GM21360 (cell line): Measurements from ENCODE around the gene PPP2R5E.

Source experiments
- ATAC-seq: cut with Tn5 transposase; IDR thresholded peaks from one replicate; pipeline ENCODE4 v1.9.1; 2021; ENCODE audit warnings: mild to moderate bottlenecking, moderate library complexity; ENCODE audit not compliant: unreplicated experiment

PPP2R5E gene

DNA sequence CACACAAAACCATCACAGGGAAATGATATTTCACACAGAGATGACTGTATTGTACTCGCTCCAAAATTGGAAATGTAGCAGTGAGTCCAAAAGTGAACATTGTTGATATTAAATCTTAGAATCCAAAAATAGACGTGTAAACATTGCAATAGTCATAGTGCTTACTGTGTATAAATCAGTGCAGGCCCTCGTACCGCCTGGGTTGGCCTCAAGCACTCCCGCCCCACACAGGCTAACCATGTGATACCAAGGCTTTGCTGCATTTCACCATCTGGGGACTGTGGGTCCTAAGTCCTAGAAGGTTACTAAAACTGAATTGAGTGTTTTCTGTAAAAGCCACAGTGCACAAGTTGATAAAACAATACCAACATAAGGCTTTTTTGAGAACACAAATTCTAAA, 107.3 kb downstream of the PPP2R5E start:
- no peak for ATAC-seq

DNA sequence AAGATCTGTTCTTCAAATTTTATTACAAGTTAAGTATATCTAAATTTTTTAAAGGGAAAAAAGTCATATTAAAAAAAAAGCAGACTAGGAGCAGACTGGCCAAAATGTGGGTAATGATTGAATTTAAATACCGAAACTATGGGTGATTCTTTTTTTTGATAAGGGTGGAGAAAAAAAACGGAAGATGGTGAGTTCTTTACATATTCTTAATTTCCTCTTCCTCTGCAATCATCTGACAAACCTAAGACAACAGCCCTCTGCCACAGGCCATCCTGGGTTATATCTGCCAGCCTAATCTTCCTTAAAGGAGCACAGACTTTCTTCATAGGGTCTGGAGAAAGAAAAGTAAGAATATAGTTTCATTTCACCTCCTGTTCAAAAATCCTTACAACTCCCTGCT, 108.0 kb downstream of the PPP2R5E start:
- no peak for ATAC-seq

DNA sequence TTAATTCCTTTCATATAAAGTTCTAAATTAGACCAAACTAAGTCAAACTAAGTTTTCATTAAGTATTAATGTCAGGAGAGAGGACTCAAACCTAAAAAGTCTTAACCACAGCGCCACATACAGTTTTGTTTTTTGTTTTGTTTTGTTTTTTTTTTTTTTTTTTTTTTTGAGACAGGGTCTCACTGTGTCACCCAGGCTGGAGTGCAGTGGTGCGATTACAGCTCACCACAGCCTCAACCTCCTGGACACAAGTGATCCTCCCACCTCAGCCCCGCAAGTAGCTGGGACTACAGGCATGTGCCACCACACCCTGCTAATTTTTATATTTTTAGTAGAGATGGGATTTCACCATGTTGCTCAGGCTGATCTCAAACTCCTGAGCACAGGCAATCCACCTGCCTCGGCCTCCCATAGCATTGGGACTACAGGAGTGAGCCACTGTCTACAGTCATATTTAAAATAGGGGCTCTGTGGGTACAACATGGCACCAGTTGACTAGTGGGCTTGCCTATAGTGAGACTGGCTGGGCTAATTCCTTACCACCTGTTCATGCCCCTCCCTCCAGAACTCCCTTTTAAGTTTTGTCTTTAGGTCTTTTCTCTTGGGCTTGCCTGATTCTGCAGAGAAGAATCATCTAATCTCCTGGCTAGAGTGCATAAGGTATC, 110.2 kb downstream of the PPP2R5E start:
- ATAC-seq = no peak

DNA sequence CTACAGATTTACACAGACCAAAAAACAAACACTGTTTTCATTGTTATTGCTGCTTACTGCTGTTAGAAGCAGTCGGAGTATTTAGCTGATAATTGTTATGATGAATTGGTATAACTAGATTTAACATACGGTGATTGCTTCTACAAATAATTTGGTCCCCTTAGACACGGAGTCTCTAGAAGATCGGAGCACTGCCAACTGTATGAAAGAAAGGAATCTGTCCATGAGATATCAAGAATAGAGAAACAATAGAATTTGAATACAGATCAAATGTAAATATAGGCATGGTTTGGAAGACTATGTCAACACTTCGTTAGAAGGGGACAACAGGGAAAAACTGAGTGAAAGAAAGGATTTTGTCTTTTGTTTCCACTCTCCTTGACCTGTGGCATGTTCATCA, 110.9 kb downstream of the PPP2R5E start:
- ATAC-seq = no peak

DNA sequence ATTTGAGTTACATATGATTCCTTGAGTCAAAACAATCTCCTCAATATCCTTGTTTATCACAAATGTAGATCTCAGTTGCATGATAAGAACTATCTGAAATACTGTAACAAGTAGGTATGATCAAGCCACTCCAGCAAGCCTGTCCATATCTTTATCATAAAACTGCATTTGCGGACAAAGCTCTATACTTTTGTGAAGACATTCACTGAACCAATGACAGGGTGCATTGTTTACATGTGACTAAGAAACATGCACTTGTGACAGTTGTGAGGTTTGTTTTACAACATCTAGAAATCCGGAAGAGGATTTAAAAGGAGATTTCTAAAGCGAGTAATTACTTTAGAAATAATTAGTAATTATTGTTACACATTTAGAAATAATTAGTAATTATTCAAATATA, 111.7 kb downstream of the PPP2R5E start:
- ATAC-seq = no peak

DNA sequence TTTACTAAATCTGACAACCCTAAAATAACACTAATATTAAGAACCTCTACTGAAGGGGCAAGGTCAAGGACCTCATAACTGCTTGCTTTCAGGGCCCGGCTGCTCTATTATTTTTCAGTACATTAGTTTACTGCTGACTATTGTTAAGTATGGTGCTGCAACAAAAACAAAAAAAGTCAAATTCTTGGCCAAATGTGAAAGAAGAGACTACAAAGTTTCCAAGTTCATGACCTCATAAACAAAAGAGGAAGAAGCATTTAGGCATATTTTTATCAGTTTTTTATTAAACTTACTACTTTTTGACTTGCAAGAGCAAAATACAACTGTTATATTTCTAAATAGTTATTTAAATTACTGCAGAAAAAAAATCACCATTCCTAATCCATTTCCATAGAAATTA, 114.7 kb downstream of the PPP2R5E start:
- no peak for ATAC-seq

DNA sequence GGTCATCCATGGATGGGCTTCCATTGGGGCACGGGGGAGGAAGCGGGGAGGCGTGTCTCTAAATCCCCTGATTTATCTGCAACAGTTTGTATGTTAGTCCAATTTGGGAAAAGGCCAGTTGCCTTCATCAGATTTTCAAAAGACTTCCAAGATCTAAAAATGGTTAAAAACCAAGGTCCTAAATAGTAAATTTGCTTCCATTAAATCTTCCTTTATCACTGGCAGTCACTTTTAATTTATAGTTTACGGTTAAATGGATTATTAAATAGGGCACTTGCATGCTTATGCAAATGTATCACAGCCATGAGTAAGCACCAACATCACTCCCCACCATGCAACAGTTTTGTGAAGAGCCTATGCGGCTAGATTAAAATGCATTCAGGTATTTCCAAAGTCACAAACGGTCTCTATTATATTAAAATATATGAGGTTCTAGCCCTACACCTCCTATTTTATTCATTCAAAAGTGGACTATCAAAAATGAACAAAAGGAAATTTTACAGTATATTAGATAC, 116.3 kb downstream of the PPP2R5E start:
- ATAC-seq = no peak

DNA sequence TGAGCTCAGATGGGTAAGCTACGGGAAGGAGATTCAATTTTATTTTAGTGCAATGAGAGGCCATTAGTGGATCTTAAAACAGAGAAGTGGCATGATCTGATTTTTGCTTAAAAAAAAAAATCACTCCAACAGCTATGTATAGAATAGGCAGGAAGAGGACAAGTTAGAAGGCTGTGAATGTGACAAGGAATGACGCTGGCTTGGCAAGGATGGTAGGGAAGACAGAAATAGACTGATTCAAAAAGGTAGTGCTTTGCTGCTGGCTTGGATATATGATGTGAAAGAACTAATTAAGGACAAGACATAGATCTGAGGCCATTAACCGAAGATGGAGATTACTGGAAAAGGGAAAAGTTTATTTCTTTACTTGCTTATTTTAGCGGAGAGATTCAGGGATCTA, 119.3 kb downstream of the PPP2R5E start:
- no peak for ATAC-seq

DNA sequence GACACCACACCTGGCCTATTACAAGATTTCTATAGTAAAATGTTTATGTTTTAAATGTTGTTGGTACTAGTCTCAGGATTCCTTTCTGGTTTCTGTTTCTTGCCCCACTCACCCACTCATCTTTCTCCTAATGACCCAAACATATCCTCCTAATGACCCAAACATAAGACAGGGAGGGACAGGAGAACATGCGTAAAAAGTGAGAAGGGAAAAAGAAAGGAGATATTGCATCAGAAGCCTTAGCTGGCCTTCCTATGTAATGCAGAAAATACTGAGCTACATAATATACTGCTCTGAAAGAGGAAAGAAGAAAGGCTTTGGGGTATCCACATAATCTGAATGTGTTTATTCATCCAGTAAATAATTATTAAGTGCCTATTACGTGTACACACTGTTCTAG, 119.8 kb downstream of the PPP2R5E start:
- no peak for ATAC-seq

DNA sequence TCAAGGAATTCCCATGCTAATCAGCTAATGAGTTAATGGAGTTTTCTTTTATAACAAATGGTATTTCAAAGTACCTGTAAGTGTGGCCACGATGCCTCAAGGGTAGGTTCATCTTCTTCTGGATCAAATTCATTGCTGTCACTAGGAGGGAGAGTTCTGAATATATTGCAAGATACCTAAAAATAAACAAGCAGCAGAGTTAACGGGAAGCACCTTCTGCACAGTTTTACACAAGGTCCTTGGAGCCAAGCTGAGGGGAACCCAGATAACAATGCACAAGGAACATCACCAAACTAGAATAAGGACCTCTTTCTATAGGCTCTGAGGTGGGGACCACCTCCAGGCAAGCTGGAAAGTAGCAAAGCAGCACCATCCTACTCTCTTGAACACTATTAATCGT, 121.3 kb downstream of the PPP2R5E start:
- no peak for ATAC-seq

DNA sequence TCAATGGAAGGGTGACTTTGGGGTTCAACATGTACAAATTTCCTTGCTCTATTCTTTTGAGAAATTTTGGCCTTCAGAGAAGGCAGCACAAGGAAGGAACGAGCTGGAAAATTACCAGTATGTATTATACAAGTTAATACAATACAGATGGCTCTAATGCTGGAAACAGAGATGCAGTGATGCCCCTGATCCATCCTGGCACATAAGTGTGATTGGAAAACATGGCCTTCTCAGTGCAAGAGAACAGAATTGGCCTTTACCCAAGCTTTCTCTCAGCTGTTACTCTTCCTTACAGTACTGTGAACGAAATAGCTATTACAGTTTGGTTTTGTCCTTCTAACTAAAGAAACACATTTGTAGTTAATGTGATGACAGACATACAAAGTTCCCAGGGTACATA, 122.0 kb downstream of the PPP2R5E start:
- no peak for ATAC-seq

DNA sequence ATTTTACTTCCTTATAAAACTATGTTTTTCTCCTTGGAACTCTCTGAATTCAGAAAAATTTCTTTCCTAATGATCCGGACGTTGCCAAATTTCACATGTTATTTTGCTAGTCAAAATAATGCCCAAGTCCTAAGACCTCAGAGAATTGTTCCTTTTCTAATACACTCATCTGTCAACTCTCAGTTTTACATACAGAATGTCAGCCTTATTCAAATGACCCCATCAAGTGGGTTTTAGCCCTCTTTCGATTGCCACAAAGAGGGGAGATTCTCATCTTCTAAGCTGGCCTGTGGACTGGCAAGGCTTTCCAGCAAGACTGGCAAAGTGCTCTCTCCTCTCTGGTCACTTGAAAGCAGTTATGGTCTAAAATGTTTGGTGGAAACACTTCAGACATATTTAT, 125.2 kb downstream of the PPP2R5E start:
- no peak for ATAC-seq

DNA sequence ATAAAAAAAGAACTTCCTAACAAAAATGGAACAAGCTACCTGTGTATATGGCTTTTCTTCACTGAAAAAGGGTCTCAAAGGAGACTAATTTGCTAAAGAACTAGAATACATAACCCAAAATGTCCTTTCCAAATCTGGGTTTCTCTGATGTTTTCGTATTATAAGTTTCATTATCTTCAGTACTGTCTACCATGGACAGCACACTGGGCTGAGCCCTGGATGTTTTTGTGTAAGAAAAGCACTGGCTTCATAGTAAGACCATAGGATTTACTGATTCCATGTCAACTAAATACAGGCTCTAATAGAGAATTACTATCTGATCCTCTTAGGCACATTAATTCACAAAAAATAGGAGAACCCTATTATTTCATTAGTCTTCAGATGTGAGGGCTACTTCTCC, 130.2 kb downstream of the PPP2R5E start:
- ATAC-seq = no peak

DNA sequence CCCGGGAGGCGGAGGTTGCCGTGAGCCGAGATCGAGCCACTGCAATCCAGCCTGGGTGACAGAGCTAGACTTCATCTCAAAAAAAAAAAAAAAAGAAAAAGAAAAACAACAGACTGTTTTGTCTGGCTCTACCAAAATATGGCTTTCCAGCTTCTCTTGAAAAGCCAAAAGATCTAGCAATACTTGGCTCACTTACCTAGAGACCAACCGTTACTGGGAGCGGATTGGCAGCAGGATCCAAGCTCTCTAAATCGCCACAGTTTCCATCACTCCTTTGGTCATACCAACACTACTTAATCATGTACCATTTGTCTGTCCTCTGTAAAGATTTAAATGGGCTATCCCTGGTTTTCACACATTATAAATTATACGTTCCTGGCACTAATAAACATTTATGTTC, 136.8 kb downstream of the PPP2R5E start:
- ATAC-seq = no peak

DNA sequence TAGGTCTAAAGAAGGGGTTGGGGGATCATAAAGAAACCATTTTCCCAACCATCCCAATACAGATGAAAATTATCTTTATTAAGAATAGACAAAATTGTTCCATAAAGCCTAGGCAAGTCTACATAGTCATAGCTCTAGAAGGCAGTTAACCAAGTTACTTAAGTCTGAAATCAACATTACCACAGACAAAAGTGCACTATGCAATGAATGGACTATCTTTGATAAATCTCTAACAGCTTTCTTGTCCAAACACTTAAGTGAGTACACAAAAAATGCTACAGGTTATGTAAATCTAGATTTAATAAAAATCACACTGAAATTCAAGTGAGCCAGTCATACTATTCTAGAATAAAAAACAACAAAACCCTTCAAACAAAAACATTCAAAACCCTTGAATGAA, 137.5 kb downstream of the PPP2R5E start:
- no peak for ATAC-seq

DNA sequence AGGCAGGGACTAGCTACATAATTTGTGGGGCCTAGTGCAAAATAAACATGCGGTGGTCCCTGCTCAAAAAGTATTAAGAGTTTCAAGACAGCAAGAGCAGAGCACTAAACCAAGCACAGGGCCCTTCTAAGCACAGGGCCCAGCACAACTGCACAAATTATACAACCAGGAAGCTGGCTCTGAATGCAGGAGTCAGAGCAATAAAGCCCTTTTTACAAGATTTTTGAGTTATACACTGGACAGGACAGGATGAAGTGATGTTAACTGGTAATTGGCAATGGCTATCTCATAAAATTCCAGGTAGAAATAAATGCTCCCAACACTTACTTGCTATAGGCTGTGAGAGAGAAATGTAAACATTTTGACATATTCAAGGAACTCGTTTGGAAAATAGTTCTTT, 138.3 kb downstream of the PPP2R5E start:
- ATAC-seq = no peak

DNA sequence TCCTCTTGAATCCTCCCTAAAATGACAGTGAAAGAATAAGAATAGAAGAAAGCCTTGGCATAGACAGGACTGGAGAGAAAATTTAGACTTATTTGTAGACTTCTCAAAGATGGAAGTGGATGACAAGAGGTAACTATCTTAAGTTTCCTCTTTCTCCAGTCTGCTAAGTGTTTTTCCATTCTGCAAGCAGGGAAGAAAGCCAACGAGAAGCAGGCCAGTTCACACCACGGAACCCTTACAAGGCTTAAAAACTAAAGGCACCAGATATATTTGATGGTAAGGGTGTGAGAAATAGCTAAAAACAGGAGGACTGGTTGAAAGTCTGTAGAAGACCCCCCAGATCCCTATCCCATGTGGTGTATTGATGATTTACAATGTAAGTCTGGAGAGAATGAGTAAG, 141.5 kb downstream of the PPP2R5E start:
- ATAC-seq = no peak

DNA sequence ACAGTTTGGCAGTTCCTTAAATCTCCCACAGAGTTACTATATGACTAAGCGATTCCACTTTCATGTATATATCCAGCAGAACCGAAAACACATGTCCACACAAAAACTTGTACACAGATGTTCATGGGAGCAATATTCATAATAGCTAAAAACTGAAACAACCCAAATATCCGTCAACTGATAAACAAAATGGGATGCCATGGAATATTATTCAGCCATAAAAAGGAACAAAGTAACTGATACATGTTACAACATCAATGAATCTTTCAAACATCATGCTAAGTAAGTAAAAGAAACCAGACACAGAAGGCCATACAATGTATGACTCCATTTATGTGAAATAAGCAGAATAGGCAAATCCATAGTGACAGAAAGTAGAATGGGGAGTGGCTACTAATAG, 144.2 kb downstream of the PPP2R5E start:
- ATAC-seq = no peak

DNA sequence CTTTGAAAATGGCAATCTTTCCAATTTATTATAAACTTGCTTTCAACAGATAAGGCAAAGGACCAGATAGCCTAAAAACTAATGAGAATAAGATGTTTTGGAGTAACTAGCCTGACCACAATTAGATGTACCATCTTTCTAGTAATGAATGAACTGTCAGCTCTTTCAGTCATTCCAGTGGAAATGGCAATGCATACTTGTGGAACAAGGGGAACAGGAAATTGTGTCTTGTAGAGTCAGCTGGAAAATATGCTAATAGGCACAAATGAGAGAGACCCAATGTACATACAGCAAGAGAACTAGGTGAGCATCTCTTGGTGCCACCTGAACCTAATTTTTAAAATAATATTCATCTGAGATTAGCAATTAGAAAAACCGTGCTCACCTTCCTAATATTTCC, 148.3 kb downstream of the PPP2R5E start:
- no peak for ATAC-seq

DNA sequence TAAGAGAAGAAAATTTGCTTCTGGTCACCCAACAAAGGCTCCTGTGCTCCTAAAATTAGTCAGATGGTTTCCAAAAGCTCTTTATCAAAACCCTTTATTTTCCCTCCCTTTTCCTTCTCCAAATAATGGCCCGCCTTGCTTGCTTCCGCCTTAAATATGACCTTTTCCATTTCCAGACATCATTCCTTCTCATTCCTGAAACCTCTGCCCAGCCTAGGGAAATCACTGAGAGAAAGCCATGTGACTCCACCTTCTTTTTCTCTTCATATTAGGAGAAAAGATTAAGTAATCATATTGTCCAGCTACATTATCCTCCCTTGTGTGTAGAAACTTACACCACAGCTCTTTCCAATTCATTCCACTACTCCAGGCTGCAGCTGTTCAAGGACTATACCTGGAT, 148.7 kb downstream of the PPP2R5E start:
- no peak for ATAC-seq

DNA sequence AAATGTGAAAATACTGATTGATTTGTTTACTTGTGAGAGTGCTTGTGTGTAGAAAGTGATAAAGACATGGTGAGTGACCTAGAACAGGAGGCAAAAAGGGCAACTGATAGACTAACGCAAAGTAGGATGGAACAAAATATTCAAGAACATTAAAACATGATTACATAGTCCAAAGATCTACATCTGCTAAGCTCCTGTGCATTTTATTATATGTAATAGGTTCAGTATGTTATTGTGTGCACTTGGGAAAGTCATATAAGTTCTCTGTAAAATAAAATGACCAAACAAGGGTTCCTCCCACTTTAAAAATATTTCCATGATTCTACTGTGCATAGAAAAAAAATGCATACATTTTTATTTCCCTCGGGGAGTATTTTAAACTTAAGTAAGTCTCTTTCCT, 150.2 kb downstream of the PPP2R5E start:
- ATAC-seq = no peak

DNA sequence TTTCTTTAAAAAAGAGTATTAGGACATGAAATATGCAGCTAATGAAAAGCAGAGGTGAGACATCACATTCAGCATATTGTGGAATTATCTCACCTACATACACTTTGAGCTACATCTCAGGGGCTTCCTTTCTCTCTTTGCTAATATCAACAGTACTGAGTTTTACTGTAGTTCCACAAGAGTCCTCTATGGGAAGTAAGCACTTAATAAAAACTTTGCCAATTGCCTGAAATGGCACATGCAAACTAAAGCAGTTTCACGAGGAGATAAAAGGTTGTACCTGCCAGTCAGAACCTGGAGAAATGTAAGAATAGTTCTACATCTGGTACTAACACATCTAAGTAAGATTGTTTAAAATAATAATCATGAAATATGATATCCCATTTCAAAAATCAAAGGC, 150.9 kb downstream of the PPP2R5E start:
- ATAC-seq = no peak

DNA sequence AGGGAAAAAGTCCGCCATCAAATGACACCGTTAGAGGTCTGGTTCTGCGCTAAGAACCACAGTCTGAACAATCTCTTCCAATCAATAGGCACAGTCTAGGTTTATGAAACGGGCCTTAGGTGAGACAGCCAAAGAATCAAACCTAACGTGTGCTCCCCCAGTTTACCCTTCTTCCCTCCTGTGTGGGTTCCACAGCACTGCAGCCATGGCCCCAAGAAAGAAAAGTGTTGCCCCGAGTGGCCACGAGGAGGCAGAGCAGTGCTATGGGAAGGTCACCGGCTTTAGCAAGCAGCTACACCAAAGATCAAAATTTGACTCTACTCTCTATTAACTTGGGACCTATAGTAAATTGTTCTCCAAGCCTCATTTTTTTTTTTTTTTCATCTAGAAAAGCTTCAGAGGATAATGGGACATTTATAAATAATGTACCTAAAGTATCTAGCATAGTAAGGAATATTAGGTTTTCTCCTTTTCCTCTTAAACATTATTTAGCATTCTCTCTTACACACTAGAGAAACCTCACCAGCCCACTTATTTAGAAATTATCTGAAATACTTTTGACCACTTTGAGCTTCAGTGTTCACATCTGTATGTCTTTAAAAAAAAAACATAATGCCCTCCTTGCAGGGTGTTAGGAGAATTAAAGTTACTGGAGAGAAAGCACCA, 154.3 kb downstream of the PPP2R5E start:
- ATAC-seq = no peak
